Measurements from ENCODE around the gene DCDC2C.
"Not testable (repeated sequence)": the region's sequence is repeated elsewhere in the genome, so short reads cannot be mapped to it uniquely, and the experiment has no call there.

DCDC2C gene

DNA sequence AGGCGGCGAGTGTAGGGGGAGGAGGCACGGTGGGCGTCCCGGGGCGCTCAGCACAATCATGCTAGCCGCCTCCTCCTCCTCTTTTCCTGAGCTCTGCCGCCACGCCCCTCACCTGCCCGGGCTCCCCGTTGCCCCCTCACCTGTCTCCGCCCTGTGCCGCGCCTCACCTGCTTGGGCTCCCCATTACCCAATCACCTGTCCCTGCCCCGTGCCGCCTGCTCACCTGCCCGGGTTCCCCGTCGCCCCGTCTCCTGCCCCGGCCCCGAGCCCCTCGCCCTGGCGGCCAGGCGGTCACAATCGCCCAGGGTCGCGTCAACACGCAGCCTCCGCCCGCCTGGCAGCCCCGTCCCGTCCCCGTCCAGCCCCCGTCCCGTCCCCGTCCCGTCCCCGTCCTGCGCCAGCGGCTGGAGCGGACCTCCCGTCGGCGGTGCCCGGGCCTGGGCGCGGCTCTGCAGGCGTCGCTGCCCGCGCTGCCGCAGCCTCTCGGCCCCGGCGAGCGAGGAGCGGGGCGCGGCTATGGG, at the start of gene DCDC2C:
Gene DCDC2C (plus strand): TSS at position 340 of the 521 bp plus-strand sequence. CDS start 177 bp downstream, at position 517.
- DNase-seq (ENCODE audit: low spot score), result no peak
- no peak for FAIRE-seq

GRCh38 chr2:3654011-3654410, 49.4 kb upstream of the DCDC2C start:
- no peak for DNase-seq (ENCODE audit: low spot score)
- no peak for FAIRE-seq

GRCh38 chr2:3654531-3655225, 48.7 kb upstream of the DCDC2C start:
- DNase-seq (ENCODE audit: low spot score) (no peak), FAIRE-seq (no peak)

DNA sequence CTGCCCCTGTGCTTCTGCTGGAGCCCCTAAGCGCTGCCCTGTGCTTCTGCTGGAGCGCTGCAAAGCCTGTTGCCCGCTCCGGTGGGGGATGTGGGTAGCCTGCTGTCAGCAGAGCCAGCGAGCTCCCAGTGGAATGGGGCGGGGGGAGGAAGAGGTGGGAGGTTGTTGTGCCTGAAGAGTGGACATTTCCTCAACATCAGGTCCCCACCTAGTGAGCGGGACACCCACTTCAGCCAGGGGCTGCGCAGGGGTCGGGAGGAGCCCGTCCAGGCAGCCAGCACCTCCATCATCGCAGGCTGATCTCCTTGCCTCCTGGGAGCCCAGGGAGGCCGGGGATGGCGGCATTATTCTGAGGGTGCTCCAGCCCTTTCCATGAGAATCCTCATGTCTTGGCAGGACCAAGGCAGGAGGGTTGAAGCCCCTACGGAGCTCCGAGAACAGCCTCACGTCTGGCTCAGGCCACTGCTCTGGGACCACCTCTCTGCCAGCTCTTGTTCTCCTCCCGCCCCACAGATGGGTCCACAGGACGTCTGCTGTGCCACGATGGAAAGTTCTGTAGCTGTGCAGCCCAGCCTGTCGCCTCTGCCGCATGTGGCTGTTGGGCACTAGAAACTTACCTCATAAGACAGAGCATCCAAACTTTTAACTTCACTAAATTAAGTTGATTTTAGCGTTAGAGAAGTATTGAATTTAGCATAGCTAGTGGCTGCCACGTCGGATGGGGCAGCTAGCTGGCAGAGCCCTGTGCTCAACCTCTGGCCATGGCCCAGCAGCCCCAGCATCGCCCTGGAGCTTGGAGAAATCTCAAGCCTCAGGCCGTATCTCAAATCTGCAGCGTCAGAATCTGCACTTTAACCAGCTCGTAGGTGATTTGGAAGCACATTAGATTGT, 47.3 kb upstream of the DCDC2C start:
- no peak for DNase-seq (ENCODE audit: low spot score)
- no peak for FAIRE-seq

DNA sequence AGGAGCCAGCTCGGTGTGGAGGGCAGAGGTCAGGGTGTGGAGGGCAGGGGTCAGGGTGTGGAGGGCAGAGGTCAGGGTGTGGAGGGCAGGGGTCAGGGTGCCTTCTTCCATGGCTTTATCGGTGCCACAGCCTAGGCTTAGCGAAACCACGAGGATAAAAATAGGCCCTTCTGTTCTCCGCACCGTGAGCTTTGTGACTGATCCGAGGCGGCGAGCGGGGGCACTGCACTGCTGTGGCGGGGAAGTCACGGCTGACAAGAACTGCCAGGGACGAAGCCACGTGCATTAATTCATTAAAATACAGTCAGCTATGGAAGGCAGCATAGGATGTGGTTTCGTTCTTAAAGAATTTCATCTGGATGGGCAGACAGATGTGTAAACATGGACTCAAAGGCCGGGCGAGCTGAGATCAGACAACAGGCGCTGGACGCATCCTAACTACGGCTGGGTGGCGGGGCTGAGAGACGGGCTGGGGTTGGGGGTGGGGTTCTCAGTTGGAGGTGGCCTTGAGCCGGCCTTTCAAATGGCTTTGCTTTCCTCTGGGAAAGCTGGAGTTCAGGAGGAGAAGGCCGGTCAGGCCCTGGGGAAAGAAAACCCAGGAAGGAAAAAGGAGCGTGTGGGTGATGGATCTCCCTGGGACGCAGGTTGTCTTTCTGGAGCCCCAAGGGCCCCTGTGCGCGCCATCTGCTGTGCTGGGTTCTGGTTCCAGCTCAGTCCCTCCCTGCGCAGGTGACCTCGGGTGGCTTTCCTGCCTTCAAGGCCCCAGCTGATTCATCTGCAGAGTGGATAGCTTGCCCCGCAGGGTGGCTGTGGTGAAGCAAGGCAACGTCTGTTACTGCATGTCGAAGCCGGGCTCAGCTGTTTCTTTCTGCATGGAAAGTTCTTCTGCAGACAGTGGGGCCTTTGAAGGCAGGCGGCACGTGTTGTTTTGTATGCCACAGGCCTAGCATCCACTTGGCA, 46.3 kb upstream of the DCDC2C start:
- FAIRE-seq, result no peak
- no peak for DNase-seq (ENCODE audit: low spot score)

DNA sequence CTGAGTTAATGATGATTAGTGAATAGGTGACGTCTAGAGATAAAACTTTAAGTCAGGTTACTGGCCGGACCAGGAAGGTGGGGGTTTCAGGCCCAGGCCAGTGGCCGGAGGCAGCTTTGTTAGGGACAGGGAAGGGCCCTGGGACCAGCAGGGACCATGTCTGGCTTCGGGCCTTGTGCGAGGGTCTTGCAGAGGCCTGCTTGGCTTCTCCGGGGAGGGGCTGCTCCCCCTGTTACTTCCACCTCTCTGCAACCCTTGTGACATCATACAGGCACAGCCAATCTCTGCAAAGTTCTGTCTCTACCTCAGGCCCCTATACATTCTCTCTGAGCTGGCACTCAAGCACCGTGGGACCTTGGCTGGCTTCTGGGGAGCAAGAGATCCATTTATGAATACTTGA, 45.5 kb upstream of the DCDC2C start, which contains the start of gene ALLC:
Gene ALLC (plus strand): TSS at position 320 of the 400 bp plus-strand sequence. CDS start 12,958 bp downstream, outside the sequence.
- no peak for FAIRE-seq
- no peak for DNase-seq (ENCODE audit: low spot score)

- FAIRE-seq, result no peak
- no peak for DNase-seq (ENCODE audit: low spot score)
Measured at GRCh38 chr2:3659447-3660432, 43.6 kb upstream of the DCDC2C start.

DNA sequence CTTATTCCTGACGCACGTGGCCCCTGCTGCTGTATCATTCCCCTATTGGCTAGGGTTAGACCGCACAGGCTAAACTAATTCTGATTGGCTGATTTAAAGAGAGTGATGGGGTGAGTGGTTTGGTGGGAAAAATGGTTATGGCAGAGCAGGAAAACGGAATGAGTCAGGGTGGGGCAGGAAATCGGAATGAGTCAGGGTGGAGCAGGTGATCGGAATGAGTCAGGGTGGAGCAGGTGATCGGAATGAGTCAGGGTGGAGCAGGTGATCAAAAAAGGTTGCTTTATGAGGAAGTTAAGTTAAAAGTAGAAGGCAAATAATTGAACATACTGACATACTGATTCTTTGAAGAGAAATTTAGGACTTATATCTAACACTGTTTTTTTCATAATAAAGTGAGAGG, 42.7 kb upstream of the DCDC2C start:
- not testable (repeated sequence) for FAIRE-seq; DNase-seq (ENCODE audit: low spot score)

DNA sequence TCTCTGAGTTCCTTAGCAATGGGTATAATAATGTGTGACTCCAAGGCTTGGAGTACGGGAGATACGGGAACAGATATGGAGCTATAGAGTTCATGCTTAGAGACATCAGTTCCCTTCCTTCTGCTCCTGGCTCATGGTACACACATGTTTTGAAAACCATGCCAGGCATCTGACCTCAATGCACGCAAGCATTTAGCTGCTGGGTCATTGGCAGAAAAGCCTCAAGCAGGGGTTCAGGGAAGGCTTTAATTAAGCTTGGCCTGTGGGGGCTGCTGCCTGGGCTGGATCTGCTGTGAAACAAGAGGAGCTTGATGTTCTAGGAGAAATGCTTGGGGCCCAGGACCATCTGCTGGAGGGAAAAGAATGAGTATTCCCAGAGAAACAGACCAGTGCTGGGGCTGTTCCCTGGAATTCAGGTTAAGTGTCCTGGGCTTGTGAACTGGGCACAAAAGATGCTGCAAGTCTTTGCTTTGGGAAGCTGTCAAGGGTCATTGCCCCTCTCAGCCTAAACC, 42.2 kb upstream of the DCDC2C start:
- no peak for FAIRE-seq
- DNase-seq (ENCODE audit: low spot score), result no peak

DNA sequence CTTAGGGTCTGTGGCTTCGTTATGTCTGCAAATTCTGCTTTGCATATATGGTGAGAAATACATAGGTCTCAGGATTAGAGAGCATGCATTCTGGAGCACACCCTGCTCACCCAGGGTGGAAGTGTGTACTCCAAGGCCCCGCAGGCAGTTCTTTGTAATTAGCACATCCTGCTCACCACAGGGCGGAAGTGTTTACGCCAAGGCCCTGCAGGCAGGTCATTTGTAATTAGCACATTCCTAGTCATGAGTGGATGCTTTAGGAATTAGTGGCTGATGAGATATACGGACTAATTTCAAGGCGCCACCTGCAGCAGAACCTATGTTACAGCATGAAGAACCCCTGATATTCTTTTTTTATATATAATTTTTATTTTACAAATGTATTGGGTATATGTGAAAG, 41.1 kb upstream of the DCDC2C start:
- DNase-seq (ENCODE audit: low spot score), result no peak
- no peak for FAIRE-seq

- no peak for DNase-seq (ENCODE audit: low spot score)
- no peak for FAIRE-seq
Measured at GRCh38 chr2:3664118-3664517, 39.3 kb upstream of the DCDC2C start.

DNA sequence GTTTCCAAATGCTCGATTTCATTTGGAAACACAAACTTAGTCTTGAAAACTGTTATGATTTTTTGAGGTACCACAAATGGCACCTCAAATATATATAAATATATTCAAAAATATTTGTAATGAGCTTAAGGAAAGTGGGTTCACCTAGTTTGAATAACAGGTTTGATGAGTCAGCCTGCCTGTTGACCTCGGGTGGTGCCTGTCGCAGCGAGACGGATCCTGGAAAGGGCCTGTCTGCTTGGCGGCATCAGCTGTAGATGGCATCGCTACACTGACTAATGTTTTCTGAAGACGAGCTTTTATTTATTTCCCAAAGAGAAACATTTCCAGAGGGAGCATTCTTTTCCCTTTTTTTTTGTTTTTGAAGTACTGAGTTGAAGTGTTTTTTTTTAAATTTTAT, 38.5 kb upstream of the DCDC2C start:
- no peak for DNase-seq (ENCODE audit: low spot score)
- FAIRE-seq, result no peak

- no peak for DNase-seq (ENCODE audit: low spot score)
- FAIRE-seq, result no peak
Measured at GRCh38 chr2:3665886-3666612, 37.3 kb upstream of the DCDC2C start.

- FAIRE-seq, result no peak
- no peak for DNase-seq (ENCODE audit: low spot score)
Measured at GRCh38 chr2:3666613-3666975, 36.8 kb upstream of the DCDC2C start.

DNA sequence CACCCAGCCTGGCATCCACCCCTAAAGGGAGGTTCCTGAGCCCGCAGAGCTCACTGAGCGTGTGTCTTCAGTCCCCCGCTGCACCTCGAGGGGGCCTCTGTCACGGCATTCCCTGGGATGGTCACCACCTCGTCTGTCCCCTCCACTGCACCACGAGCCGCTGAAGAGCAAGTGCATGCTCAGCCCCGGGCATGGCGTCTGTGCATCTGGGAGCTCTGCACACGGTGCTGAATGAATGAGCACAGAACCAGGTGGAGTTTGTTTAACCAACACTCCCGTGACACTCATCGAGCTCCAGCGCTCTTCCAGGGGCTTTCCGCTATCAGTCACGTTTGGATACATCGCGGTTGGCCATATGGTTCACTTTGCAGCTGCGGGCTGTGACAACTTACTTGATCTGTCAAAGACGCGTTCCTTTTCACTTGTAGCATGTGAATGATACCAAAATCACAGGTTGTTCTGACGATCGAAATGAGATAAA, 36.2 kb upstream of the DCDC2C start:
- no peak for FAIRE-seq

GRCh38 chr2:3669656-3670055, 33.7 kb upstream of the DCDC2C start:
- no peak for DNase-seq (ENCODE audit: low spot score)
- FAIRE-seq, result no peak

More for the DNA sequence above, 36.2 kb upstream of the DCDC2C start:
- no peak for DNase-seq (ENCODE audit: low spot score)

GRCh38 chr2:3670376-3670775, 33.0 kb upstream of the DCDC2C start:
- FAIRE-seq, result no peak
- no peak for DNase-seq (ENCODE audit: low spot score)

GRCh38 chr2:3670941-3671340, 32.4 kb upstream of the DCDC2C start:
- FAIRE-seq, result no peak
- no peak for DNase-seq (ENCODE audit: low spot score)
